GM21528 (cell line): Measurements from ENCODE around the gene CX3CL1.

Source experiments
- ATAC-seq: cut with Tn5 transposase; IDR thresholded peaks from one replicate; pipeline ENCODE4 v1.9.1; 2021; ENCODE audit warnings: mild to moderate bottlenecking, moderate library complexity; ENCODE audit not compliant: unreplicated experiment, low FRiP score

The CX3CL1 gene

GRCh38 chr16:57401943-57402640, 29.8 kb downstream of the CX3CL1 start:
- ATAC-seq = no peak

- no peak for ATAC-seq
These were observed 31.9 kb downstream of the CX3CL1 start, which contains the start of gene CCL17 for GRCh38 chr16:57403965-57404817. CCL17 (plus strand) TSS chr16:57404767; CDS start chr16:57413933, 9,166 bp downstream.

GRCh38 chr16:57405097-57405496, 32.8 kb downstream of the CX3CL1 start:
- no peak for ATAC-seq

DNA sequence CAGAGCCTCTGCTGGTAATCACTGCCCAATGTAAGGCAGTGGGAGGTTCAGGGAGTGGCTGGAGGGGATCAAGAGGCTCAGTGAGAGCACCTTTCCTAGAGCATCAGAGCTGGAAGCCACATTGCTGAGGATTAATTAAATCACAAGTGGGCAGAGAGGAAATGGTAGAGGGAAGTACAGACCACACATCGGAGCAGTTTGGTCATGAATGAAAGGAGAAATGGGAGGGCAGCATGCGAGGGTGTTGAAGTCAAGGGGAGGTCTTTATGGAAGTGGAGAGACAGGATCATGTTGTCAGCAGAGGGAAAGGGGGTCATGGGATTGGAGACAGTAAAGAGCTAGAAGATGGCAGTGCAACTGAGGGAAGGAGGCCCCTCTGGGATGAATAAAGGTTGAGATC, 34.6 kb downstream of the CX3CL1 start:
- ATAC-seq = no peak

GRCh38 chr16:57407521-57408353, 35.4 kb downstream of the CX3CL1 start:
- no peak for ATAC-seq

DNA sequence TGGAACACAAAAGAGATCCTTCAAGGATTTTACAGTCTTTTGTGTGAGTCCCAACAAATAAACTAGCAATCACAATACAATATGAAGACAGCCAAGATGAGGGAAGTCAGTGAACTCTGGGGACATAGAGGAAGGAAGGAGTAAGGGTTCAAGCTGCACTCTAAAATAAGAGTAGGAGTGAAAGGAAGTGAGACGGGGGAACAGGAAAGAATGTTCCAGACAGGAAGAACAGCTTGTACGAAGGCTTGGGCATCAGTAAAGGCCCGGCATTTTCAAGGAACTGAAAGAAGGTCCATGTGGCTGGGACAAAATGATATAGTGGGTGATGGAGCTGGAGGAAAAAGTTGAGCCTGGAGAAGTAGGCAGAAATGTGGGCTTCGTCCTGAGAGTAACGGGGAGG, 36.8 kb downstream of the CX3CL1 start:
- ATAC-seq = no peak

DNA sequence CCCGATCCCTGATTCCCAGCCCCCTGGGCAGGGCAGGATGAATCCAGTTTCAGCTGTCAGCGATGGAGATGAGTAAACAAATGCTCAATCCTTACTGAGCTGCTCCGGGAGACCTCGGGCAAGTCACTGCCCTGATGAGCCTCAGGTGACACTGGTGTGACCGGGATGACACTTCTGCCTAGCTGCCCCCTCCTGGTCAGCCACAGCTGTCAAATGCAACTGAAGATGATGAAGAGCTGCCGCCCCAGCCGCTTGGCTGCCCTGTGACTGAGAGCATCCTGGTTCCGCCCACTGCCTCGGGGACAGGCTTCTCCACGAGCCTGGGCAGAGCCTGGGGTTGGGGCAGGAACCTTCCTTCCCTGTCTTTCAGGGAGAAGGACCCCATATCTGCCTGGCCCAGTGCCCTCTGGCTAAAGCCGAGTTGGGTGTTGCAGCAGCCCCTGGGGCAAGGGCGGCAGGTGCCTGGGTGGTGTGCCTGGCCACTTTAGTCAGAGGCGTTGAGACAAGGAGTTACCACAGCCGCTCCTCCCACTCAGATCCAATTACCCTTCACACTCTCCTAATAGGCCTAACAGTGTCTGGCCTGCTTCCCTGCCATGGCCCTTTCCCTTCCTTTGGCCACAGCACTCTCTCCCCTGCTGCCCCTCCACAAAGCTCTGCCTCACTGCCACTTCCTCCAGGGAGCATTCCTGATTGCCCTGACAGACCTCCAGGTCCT, 37.7 kb downstream of the CX3CL1 start:
- ATAC-seq = no peak

- ATAC-seq = no peak
These were observed 39.2 kb downstream of the CX3CL1 start for GRCh38 chr16:57411362-57411976.

GRCh38 chr16:57412584-57412983, 40.3 kb downstream of the CX3CL1 start:
- no peak for ATAC-seq

- no peak for ATAC-seq
These were observed 41.0 kb downstream of the CX3CL1 start for GRCh38 chr16:57413301-57413730.

DNA sequence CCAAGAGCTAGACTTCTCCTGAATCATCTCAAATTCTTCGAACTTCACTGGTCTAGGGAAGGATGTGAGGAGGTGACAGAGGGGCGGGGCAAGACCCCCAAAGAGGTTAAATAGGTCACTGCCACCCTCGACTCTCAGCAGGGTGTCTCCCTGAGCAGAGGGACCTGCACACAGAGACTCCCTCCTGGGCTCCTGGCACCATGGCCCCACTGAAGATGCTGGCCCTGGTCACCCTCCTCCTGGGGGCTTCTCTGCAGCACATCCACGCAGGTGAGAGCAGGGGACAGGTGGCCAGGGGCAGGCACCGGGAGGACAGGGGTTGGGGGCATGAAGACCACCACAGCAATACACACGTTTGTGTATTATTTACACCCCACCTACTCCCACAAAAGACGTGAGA, 41.4 kb downstream of the CX3CL1 start:
- ATAC-seq = no peak

GRCh38 chr16:57416084-57416483, 43.8 kb downstream of the CX3CL1 start:
- ATAC-seq = no peak

DNA sequence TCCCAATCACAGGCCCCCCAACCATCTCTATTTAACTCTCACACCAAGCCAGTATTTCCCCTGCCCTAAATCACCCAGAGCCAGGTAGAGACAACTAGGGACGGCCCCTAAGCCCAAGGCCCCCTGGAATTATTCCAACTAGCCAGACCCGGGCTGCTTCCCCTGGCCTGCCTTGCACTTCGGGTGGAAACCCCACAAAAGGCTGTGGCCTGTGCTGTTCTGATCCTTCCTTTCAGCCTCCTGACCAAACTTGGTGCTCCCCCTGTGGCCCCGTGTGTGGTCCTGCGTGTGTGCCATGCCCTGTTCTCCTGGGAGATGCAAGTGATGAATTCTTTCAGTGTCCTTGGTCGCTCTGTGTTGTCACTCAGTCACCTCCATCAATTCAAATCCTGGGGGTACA, 47.2 kb downstream of the CX3CL1 start:
- ATAC-seq = no peak

- no peak for ATAC-seq
These were observed 50.0 kb downstream of the CX3CL1 start for GRCh38 chr16:57422026-57422944.

GRCh38 chr16:57423152-57423551, 50.9 kb downstream of the CX3CL1 start:
- no peak for ATAC-seq

DNA sequence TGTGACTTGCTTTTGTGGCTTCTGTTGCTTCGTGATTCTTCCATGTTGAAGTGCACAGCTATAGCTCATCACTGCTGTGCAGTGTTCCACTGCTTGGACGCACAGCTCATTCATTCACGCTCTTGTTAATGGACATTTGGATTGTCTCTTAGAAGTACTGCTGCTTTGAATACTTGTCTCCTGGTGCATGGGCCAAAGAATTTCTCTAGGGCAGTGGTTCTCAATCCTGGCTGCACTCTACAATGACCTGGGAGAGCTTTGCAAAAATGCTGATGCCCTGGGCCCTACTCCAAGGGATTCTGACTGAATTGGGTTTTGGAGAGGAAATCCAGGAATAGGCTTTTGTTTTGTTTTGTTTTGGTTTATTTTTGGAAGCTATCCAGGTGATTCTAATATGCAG, 52.3 kb downstream of the CX3CL1 start:
- no peak for ATAC-seq

DNA sequence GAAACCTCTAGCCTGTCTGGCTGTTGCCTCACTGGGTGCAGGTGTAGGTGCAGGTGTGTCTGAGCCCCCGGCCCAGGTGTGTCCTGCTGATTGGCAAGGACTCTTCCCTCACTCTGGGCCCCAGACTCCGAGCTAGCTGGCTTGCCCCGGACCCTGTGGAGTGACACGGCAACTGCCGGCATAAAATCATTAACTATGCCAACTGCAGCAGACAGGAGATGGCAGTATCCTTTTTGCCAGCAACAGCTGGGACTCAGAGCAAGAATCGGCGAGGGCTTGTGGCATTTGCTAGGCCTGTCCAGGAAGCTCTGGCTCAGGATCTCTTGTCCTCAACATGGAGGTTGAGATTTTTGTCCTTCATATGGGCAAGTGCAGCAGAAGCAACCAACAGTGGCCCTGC, 54.1 kb downstream of the CX3CL1 start:
- no peak for ATAC-seq

GRCh38 chr16:57427307-57427706, 55.0 kb downstream of the CX3CL1 start:
- ATAC-seq = no peak

- no peak for ATAC-seq
These were observed 55.5 kb downstream of the CX3CL1 start for GRCh38 chr16:57427824-57428223.
